Stimulated activated CD4-positive, alpha-beta T cell treated with anti-CD3 and anti-CD28 coated beads, Interleukin-1b, Interleukin-23, amount 100 ng/mL, for 1 hour (primary cell): ENCODE results near the gene DNAJC7.
"Not testable (repeated sequence)": the region's sequence is repeated elsewhere in the genome, so short reads cannot be mapped to it uniquely, and the experiment has no call there.

Source experiments
- DNase-seq, 2 donors: peaks; one replicate each; pipeline ENCODE4 v3.0.0-alpha.2; 2020; ENCODE audit warnings: low read depth in 2 of 2

The DNAJC7 gene

GRCh38 chr17:42012363-42012762 lies 4.9 kb downstream of the DNAJC7 start:
- DNase-seq: not testable (repeated sequence)

GRCh38 chr17:42010898-42011516 lies 6.2 kb downstream of the DNAJC7 start:
- no peak for DNase-seq

- DNase-seq: not testable (repeated sequence)
Observed at GRCh38 chr17:42010266-42010680, 7.0 kb downstream of the DNAJC7 start.

- no peak for DNase-seq
Observed at GRCh38 chr17:42009170-42009569, 8.1 kb downstream of the DNAJC7 start.

GRCh38 chr17:42005166-42005565 lies 12.1 kb downstream of the DNAJC7 start:
- no peak for DNase-seq

- no peak for DNase-seq
Observed at GRCh38 chr17:42002792-42003301, 14.4 kb downstream of the DNAJC7 start.

- no peak for DNase-seq
Observed at GRCh38 chr17:42002175-42002791, 15.0 kb downstream of the DNAJC7 start.

GRCh38 chr17:42001729-42002128 lies 15.5 kb downstream of the DNAJC7 start:
- DNase-seq: no peak

GRCh38 chr17:42000413-42001133 lies 16.7 kb downstream of the DNAJC7 start:
- DNase-seq: no peak

GRCh38 chr17:41998497-41998896 lies 18.7 kb downstream of the DNAJC7 start:
- no peak for DNase-seq

- no peak for DNase-seq
Observed at GRCh38 chr17:41996855-41997164, 20.4 kb downstream of the DNAJC7 start.

GRCh38 chr17:41992576-41992975 lies 24.7 kb downstream of the DNAJC7 start:
- DNase-seq: no peak

GRCh38 chr17:41989702-41990419 lies 27.4 kb downstream of the DNAJC7 start:
- DNase-seq: no peak

GRCh38 chr17:41988418-41988817 lies 28.8 kb downstream of the DNAJC7 start:
- no peak for DNase-seq

- no peak for DNase-seq
Observed at GRCh38 chr17:41987642-41988041, 29.6 kb downstream of the DNAJC7 start.

- DNase-seq: no peak
Observed at GRCh38 chr17:41986634-41987033, 30.6 kb downstream of the DNAJC7 start.

GRCh38 chr17:41985919-41986318 lies 31.3 kb downstream of the DNAJC7 start:
- DNase-seq: no peak

GRCh38 chr17:41984454-41984853 lies 32.8 kb downstream of the DNAJC7 start:
- no peak for DNase-seq

- DNase-seq: no peak
Observed at GRCh38 chr17:41982026-41982760, 35.0 kb downstream of the DNAJC7 start.

- DNase-seq: no peak
Observed at GRCh38 chr17:41977991-41978390, 39.2 kb downstream of the DNAJC7 start.

- DNase-seq: no peak
Observed at GRCh38 chr17:41976142-41976768, 41.0 kb downstream of the DNAJC7 start.
